WERI-Rb-1 (cell line): Measurements from ENCODE around the gene DAPP1.

Experiments
- DNase-seq: peaks from one replicate; pipeline ENCODE4 v3.0.0-alpha.2; 2020
- H3K27ac ChIP-seq: fragments of 250-450 bp; sonication (Bioruptor Pico); 2 replicates; pipeline ENCODE4 v1.5.1; 2020; ENCODE audit warnings: mild to moderate bottlenecking, moderate library complexity
- H3K27me3 ChIP-seq: fragments of 250-450 bp; sonication (Bioruptor Pico); 2 replicates; pipeline ENCODE4 v1.5.1; 2021; ENCODE audit warnings: mild to moderate bottlenecking, low read depth, moderate library complexity; ENCODE audit not compliant: insufficient read depth, severe bottlenecking
- H3K36me3 ChIP-seq: fragments of 250-450 bp; sonication (Bioruptor Pico); 2 replicates; pipeline ENCODE4 v1.5.1; 2020; ENCODE audit warnings: mild to moderate bottlenecking, moderate library complexity
- H3K4me3 ChIP-seq: 2 replicates; pipeline ENCODE4 v1.5.1; 2011; ENCODE audit warnings: low read depth, mild to moderate bottlenecking, control low read depth, low read length
- H3K9me3 ChIP-seq: fragments of 250-450 bp; sonication (Bioruptor Pico); 2 replicates; pipeline ENCODE4 v1.5.1; 2021; ENCODE audit warnings: mild to moderate bottlenecking, moderate library complexity; ENCODE audit not compliant: severe bottlenecking
- CTCF ChIP-seq: IDR thresholded peaks from 2 replicates; pipeline ENCODE4 v1.5.1; 2011; ENCODE audit warnings: low read depth, mild to moderate bottlenecking, control low read depth, inconsistent platforms, low read length

The DAPP1 gene

DNA sequence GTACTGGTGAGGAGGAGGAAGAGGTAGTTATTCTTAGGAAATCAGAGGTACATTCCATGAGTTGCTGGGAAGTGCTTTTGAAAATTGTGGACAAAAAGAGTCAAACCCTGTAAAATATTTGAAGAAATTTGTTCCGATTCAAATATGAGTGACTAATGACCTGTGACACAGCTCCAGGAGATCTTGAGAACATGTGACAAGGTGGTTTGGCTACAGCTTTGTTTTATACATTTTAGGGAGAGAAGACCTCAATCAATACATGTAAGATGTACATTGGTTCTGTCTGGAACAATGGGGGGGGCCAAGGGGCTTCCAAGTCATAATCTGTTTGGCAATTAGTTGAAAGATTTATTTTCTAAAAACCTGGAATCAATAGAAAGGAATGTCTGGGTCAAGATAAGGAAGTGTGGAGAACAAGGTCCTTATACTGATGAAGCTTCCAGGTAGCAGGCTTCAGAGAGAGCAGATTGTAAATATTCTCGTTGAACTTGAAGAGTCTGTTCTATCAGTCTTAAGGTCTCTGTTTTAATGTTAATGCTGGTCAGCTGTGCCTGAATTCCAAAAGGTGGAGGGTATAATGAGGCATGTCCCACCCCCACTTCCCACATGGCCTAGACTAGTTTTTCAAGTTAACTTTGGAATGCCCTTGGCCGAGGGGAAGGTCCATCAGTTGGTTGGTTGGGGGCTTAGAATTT, 15.5 kb upstream of the DAPP1 start:
- H3K9me3 ChIP-seq, result peaks cover 16% of the 10 kb centered on the region
- H3K4me3 ChIP-seq, result no peak overlapping the region
- H3K27me3 ChIP-seq, result no peaks in the 10 kb centered on the region
- TF ChIP-seq CTCF, result no peak
- DNase-seq, result no peak
- H3K36me3 ChIP-seq, result no peaks in the 10 kb centered on the region
- no peak overlapping the region for H3K27ac ChIP-seq

DNA sequence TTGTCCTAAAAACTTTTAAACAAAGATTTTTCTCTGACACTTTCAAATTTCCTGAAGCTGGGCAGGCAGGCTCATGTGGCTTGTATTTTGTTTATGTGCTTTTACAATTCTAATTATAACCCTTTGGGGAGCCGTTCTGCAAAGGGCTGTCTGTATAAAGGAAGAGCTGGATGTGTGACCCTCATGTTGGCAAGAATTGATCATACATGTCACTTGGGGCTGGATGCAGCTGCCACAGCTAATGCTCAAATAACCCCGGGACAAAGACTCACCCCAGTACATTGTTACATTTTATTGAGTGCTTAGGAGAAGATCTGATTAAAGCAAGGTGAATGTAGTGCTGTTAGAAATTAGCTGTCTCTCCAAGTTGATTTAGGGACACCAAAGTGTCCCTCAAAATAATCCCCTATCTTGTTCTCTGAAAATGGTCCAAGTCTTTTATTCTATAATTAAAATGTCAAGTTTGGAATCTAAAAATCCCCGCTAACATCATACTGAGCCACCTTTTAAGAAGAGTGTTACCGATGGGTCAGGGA, 13.0 kb upstream of the DAPP1 start:
- no peaks in the 10 kb centered on the region for H3K36me3 ChIP-seq
- H3K27me3 ChIP-seq, result no peaks in the 10 kb centered on the region
- H3K27ac ChIP-seq, result peak overlapping the region; percentile 39
- no peak overlapping the region for H3K4me3 ChIP-seq
- no peak for DNase-seq
- no peak for TF ChIP-seq CTCF
- H3K9me3 ChIP-seq, result no peaks in the 10 kb centered on the region

DNA sequence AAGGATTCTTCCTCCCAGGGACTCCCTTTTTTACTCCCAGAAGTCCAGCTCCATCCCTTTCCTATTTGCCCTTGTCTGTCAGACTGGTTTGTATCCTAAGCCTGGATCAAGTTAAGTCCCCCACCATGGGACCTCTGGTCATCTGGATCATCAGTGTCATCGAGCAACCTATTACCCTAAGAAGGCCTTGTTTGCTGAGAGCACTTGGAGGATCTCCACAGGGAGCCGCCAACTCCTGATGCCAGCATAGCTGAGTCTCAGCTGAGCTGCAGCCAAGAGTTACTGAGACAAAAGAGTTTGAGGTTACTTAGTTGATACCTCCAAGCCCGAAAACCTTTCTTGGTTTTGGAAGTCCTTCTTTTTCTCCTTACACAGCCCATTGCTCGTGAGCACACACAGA, 10.1 kb upstream of the DAPP1 start:
- peak; percentile 61 for DNase-seq
- no peak for TF ChIP-seq CTCF

DNA sequence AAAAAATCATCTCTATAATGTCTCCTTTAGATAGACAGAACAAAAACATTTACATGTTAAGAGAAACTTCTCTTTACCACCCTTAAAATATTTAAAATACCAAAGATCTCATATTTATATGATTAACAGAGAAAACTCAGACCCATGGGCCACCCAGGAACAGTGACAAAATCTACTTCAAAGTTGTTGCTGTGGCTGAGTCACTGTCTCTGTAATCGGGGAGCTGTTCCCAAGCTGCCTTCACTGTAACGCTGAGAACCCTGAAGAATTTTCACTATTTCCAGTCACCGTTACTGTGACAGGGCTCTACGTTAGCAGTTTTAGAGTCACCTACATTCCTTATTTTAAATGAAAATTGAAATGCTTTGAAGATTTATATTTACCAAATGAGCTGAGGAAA, 9.0 kb upstream of the DAPP1 start:
- H3K27me3 ChIP-seq, result no peaks in the 10 kb centered on the region
- no peak overlapping the region for H3K4me3 ChIP-seq
- DNase-seq, result no peak
- TF ChIP-seq CTCF, result no peak
- H3K36me3 ChIP-seq, result no peaks in the 10 kb centered on the region
- no peaks in the 10 kb centered on the region for H3K9me3 ChIP-seq
- no peak overlapping the region for H3K27ac ChIP-seq

More for the DNA sequence above, 10.1 kb upstream of the DAPP1 start:
- H3K27me3 ChIP-seq, result no peaks in the 10 kb centered on the region
- H3K9me3 ChIP-seq, result no peaks in the 10 kb centered on the region
- H3K36me3 ChIP-seq, result no peaks in the 10 kb centered on the region
- H3K4me3 ChIP-seq, result no peak overlapping the region
- no peak overlapping the region for H3K27ac ChIP-seq

DNA sequence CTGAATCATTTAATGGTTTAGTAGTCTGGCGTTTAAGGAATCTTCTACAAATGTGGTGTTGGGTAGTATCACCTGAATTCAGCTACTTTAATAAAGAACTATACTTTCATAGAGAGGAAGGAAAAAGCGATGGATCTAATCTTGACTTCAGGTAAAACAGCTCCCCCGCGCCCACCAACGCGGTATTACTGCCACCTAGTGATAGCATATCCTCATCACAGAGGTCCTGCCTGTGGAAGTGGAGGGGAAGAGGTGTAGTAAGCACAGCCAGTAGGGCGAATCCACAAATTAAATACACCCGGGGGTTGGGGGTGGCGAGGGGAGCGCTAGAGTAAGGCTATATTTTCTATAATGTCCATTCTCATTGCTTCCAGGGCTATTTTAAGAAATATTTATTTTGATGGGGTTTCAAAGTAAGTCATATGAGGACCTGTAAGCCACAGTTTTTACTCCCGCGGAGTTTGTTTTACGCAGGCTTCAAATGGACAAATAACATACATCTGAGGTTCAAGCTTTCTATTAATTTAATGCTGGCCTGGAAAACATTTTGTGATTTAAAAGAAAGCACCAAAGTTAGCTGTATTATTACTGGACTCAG, 8.3 kb upstream of the DAPP1 start:
- DNase-seq, result peak; percentile 88
- no peaks in the 10 kb centered on the region for H3K27me3 ChIP-seq
- H3K27ac ChIP-seq, result no peak overlapping the region
- peak; percentile 78 for TF ChIP-seq CTCF
- no peak overlapping the region for H3K4me3 ChIP-seq
- no peaks in the 10 kb centered on the region for H3K36me3 ChIP-seq
- H3K9me3 ChIP-seq, result no peaks in the 10 kb centered on the region
